Mucosa of rectum (tissue), 2 donors: ENCODE measurements around the gene FAM83G.

Source experiments
- H3K27ac ChIP-seq, 2 donors: one replicate each; pipeline ENCODE4 v1.7.0; 2013; ENCODE audit warnings: inconsistent platforms in 2 of 2, low read depth in 2 of 2, low read length in 2 of 2
- H3K27me3 ChIP-seq, 2 donors: one replicate each; pipeline ENCODE4 v1.7.0; 2013; ENCODE audit warnings: low read length in 2 of 2; ENCODE audit not compliant: control insufficient read depth in 2 of 2, insufficient read depth in 2 of 2
- H3K36me3 ChIP-seq, 2 donors: one replicate each; pipeline ENCODE4 v1.7.0; 2013; ENCODE audit warnings: low read length in 2 of 2; ENCODE audit not compliant: control insufficient read depth in 2 of 2, insufficient read depth in 2 of 2
- H3K4me1 ChIP-seq, 2 donors: one replicate each; pipeline ENCODE4 v1.7.0; 2013; ENCODE audit warnings: low read length in 2 of 2, mild to moderate bottlenecking in 1 of 2; ENCODE audit not compliant: control insufficient read depth in 2 of 2, insufficient read depth in 2 of 2
- H3K4me3 ChIP-seq, 2 donors: one replicate each; pipeline ENCODE4 v1.7.0; 2013; ENCODE audit warnings: low read length in 2 of 2
- H3K9ac ChIP-seq, 2 donors: one replicate each; pipeline ENCODE4 v1.7.0; 2013; ENCODE audit warnings: low read length in 2 of 2, low read depth in 1 of 2, mild to moderate bottlenecking in 1 of 2
- H3K9me3 ChIP-seq, 2 donors: one replicate each; pipeline ENCODE4 v1.7.0; 2013; ENCODE audit warnings: low read length in 2 of 2; ENCODE audit not compliant: control insufficient read depth in 2 of 2
- donor health status: healthy.
- donor health status: Normal muscosa, but diverticular disease.

The FAM83G gene

DNA sequence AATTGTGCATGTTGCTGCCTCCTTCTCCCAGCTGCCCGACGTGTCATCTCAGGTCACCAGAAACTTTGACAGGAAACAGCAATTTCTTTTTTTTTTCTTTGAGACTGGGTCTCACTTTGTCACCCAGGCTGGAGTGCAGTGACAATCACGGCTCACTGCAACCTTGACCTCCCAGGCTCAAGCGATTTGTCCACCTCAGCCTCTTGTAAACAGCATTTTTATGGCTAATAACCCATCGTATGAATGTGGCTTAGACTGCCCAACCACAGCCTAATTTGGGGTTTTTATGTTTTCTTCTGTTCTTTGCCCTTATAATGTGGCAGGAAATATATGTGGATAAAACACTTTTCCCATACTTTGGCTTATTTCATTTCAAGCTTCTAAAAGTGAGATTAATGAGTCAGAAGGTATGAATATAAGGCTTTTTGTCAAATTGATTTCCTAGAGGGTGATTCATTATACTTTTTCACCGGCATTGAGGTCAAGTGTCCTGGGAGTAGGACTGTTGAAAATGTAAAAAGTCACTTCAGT is 83.6 kb downstream of the FAM83G start:
- Histone ChIP-seq H3K27ac (peak overlapping the region; percentile 11 to 33), H3K9ac (no peak overlapping the region), H3K27me3 (no peaks in the 10 kb centered on the region), H3K4me3 (no peak overlapping the region), H3K9me3 (no peaks in the 10 kb centered on the region), H3K36me3 (peaks cover 9 to 14% of the 10 kb centered on the region in 2 donors), H3K4me1 (peaks cover 19 to 20% of the 10 kb centered on the region in 2 donors)

GRCh38 chr17:18919963-18920362 is 84.6 kb downstream of the FAM83G start:
- Histone ChIP-seq H3K27ac (peak overlapping the region; percentile 6 to 61), H3K4me1 (peaks cover 19 to 20% of the 10 kb centered on the region in 2 donors), H3K36me3 (peaks cover 10 to 11% of the 10 kb centered on the region in 2 donors), H3K4me3 (no peak overlapping the region), H3K9me3 (no peaks in the 10 kb centered on the region), H3K27me3 (no peaks in the 10 kb centered on the region), H3K9ac (no peak overlapping the region)
